Endothelial cell of umbilical vein (primary cell): Measurements from ENCODE around the gene LCN12. TPM values are rescaled to one million over a fixed set of nuclear protein-coding genes. Genes with fewer than 3 reads are reported as not detected.

Experiments used
- BruUV-seq: library from RNA; stranded (reverse); fragments of 400-500 nt; replicated peaks from 2 replicates; lab custom pipeline; 2021; lab: Mats Ljungman, UMichigan
- CTCF ChIA-PET: fragments of 300-600, 350-600 bp; sonication (Branson Sonifier 250); formaldehyde crosslinking; loops from one replicate; lab custom pipeline; 2021; ENCODE audit warnings: antibody characterized with exemption, inconsistent platforms; lab: Charles Lee
- POLR2A ChIA-PET: fragments of 300-600, 350-600 bp; sonication (Branson Sonifier 250); formaldehyde crosslinking; loops from one replicate; lab custom pipeline; 2021; ENCODE audit warnings: antibody characterized with exemption, inconsistent platforms; lab: Charles Lee
- DNase-seq: peaks from one replicate; pipeline ENCODE4 v3.0.0-alpha.2; 2011; ENCODE audit warnings: low read depth, low spot score
- FAIRE-seq: peaks from 2 replicates; lab custom pipeline; 2011; peaks lifted over from hg19 to GRCh38; lab: Jason Lieb, UNC
- H2AFZ ChIP-seq: 2 replicates; pipeline ENCODE4 v1.6.0; 2012; ENCODE audit warnings: low read depth, low read length, control low read depth, inconsistent platforms
- H3K27ac ChIP-seq: 2 replicates; pipeline ENCODE4 v1.5.1; 2011; ENCODE audit warnings: low read depth, mild to moderate bottlenecking, control low read depth, low read length, moderate library complexity; ENCODE audit not compliant: insufficient read depth
- H3K27me3 ChIP-seq, 2 experiments: 2 replicates each; pipeline versions ENCODE4 v1.6.0 to v1.6.1; 2011; ENCODE audit warnings: low read length in 2 of 2, mixed read lengths in 1 of 2; ENCODE audit not compliant: control insufficient read depth in 2 of 2, insufficient read depth in 2 of 2
- H3K36me3 ChIP-seq, 2 experiments: 2 replicates in 1 of 2; 3 replicates in 1 of 2; pipeline ENCODE4 v1.5.1; 2011; ENCODE audit warnings: low read length in 2 of 2, mild to moderate bottlenecking in 1 of 2, moderate library complexity in 1 of 2; ENCODE audit not compliant: control insufficient read depth in 2 of 2, insufficient read depth in 2 of 2; ENCODE audit errors: extremely low read depth in 1 of 2
- H3K4me1 ChIP-seq: 3 replicates; pipeline ENCODE4 v1.5.1; 2011; ENCODE audit warnings: mild to moderate bottlenecking, low read length; ENCODE audit not compliant: control insufficient read depth, insufficient read depth; ENCODE audit errors: extremely low read depth
- H3K4me2 ChIP-seq: 2 replicates; pipeline ENCODE4 v1.6.1; 2011; ENCODE audit warnings: low read length, control low read depth, mixed read lengths; ENCODE audit not compliant: insufficient read depth
- H3K4me3 ChIP-seq, 3 experiments: fragments of 200-600 bp in 1 of 3; sonication (generic), shearing (Covaris generic) in 1 of 3; replicated peaks in 1 of 3; 2 replicates each; pipeline ENCODE4 v1.5.1; 2011 to 2016; ENCODE audit warnings: control low read depth in 3 of 3, low read length in 3 of 3, mild to moderate bottlenecking in 2 of 3, inconsistent platforms in 1 of 3, low read depth in 1 of 3, moderate library complexity in 1 of 3; ENCODE audit not compliant: insufficient read depth in 1 of 3
- H3K79me2 ChIP-seq: 2 replicates; pipeline ENCODE4 v1.6.0; 2012; ENCODE audit warnings: low read length, inconsistent platforms; ENCODE audit not compliant: control insufficient read depth, insufficient read depth
- H3K9ac ChIP-seq: replicated peaks from 2 replicates; pipeline ENCODE3; 2011; ENCODE audit warnings: low read length, control low read depth; ENCODE audit not compliant: insufficient read depth; ENCODE audit errors: extremely low read depth
- H3K9me1 ChIP-seq: replicated peaks from 3 replicates; pipeline ENCODE4 v1.6.0; 2011; ENCODE audit warnings: mild to moderate bottlenecking, low read length; ENCODE audit not compliant: control insufficient read depth, insufficient read depth; ENCODE audit errors: extremely low read depth
- H3K9me3 ChIP-seq: replicated peaks from 2 replicates; pipeline ENCODE4 v1.5.1; 2012; ENCODE audit warnings: low read length, inconsistent platforms; ENCODE audit not compliant: control insufficient read depth, insufficient read depth
- H4K20me1 ChIP-seq: replicated peaks from 2 replicates; pipeline ENCODE3; 2011; ENCODE audit warnings: mild to moderate bottlenecking, low read length; ENCODE audit not compliant: control insufficient read depth, insufficient read depth; ENCODE audit errors: extremely low read depth
- EZH2 ChIP-seq: IDR thresholded peaks from 2 replicates; pipeline ENCODE4 v1.6.1; 2012; ENCODE audit warnings: borderline replicate concordance, low read depth, mild to moderate bottlenecking, moderate library complexity, low read length, inconsistent platforms; ENCODE audit not compliant: severe bottlenecking
- FOS ChIP-seq: IDR thresholded peaks from 2 replicates; pipeline ENCODE4 v1.6.1; 2011; ENCODE audit warnings: mild to moderate bottlenecking, low read length, moderate library complexity, borderline replicate concordance; ENCODE audit not compliant: insufficient read depth
- GATA2 ChIP-seq: IDR thresholded peaks from 2 replicates; pipeline ENCODE4 v1.7.0; 2011; ENCODE audit warnings: low read depth, mild to moderate bottlenecking, moderate library complexity, mixed read lengths, low read length; ENCODE audit not compliant: insufficient read length, insufficient read depth
- JUN ChIP-seq: IDR thresholded peaks from 2 replicates; pipeline ENCODE4 v1.6.1; 2011; ENCODE audit warnings: borderline replicate concordance, low read depth; ENCODE audit not compliant: insufficient read length, insufficient read depth
- MYC ChIP-seq: IDR thresholded peaks from one replicate; pipeline ENCODE4 v1.6.1; 2011; ENCODE audit warnings: mild to moderate bottlenecking, low read depth, low read length
- POLR2A ChIP-seq: IDR thresholded peaks from 2 replicates; pipeline ENCODE4 v1.6.1; 2012; ENCODE audit warnings: low read depth, mild to moderate bottlenecking, control low read depth, low read length
- POLR2AphosphoS5 ChIP-seq: IDR thresholded peaks from 2 replicates; pipeline ENCODE4 v1.6.1; 2012; ENCODE audit warnings: low read depth, mild to moderate bottlenecking, control low read depth, low read length, moderate library complexity; ENCODE audit not compliant: insufficient read depth
- dilution Hi-C: fragments of 300-500 bp; cut with MboI; formaldehyde crosslinking; loops from one replicate; pipeline ENCODE4 v1.15.0; 2019; ENCODE audit warnings: low sequenced_read_pairs; ENCODE audit not compliant: extremely low pct_ligation_motif_present
- intact Hi-C: fragments of 100-400 bp; cut with micrococcal nuclease; formaldehyde crosslinking; loops from one replicate; pipeline ENCODE4 v1.10.0; 2022
- polyA plus RNA-seq, 4 experiments: library from polyadenylated mRNA; depleted of rRNA in 3 of 4; stranded (reverse) in 3 of 4; unstranded in 1 of 4; fragments of >200 nt; gene quantifications; 2 replicates each; pipeline versions ENCODE4 v1.2.1 to v1.2.3, GENCODE V29; 2011 to 2012; ENCODE audit warnings: missing spikeins in 1 of 4
- total RNA-seq: library from RNA; stranded (reverse); gene quantifications from 2 replicates; pipeline ENCODE4 v1.2.3, GENCODE V29; 2021
- TF ChIP-seq, protein P1 (sequence below): IDR thresholded peaks from 2 replicates; pipeline ENCODE4 v1.6.1; 2011; ENCODE audit not compliant: insufficient read depth, insufficient read length
- TF ChIP-seq, protein P2 (sequence below), 2 donors: IDR thresholded peaks; 1 replicate in 1 of 2; 2 replicates in 1 of 2; pipeline ENCODE4 v1.5.1; 2011; ENCODE audit warnings: low read length in 2 of 2, mild to moderate bottlenecking in 2 of 2, moderate library complexity in 2 of 2, control low read depth in 1 of 2, inconsistent platforms in 1 of 2, low read depth in 1 of 2; ENCODE audit not compliant: insufficient read depth in 1 of 2; ENCODE audit errors: extremely low read depth in 1 of 2

Gene LCN12
- total and polyA plus RNA-seq, 2 donors (not counting 3 experiments of a cell fraction or from before 2014, with no cell fraction given): 0.35 to 0.52 TPM

DNA sequence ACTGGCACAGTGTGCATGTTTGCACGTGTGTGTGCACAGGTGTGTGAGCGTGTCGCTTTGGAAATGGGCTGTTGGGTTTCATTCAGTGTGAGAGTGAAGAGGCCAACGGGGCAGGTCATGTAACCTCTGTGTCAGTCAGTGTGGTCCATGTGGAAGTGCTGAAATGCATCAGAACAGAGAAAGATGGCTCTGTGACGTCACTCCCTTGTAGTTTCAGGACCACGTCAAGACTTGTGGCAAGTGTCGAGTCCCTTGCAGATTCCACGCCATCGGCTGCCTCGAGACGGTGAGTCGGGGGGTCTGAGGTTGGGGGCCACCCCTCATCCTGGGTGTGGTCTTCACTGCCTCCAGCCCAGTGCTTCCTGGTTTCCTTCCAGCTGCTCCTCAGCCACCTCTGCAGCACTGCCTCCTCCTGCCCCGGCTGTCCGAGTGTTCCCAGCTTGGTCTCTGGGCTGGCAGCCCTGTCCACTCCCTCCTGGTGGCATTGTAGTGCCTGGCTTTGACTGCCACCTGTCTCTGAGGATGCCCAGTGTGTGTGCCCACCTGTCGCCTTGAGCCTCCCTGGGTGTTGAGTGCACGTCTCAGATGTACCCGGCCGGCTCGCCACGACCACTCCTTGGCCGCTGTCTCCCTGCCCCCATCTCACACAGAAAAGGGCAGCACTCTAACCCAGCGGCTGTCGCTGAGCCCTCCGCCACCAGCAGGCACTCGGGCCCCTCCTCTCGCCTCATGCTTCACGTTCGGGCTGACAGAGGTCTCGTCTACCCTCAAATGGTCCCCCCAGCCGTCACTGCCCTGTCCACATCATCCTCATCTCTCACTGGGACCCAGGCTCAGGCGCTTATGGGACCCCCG is 35.5 kb upstream of the LCN12 start:
- H3K4me2 ChIP-seq: no peak overlapping the region
- dilution Hi-C loops: no loop called here
- H3K4me1 ChIP-seq: no peaks in the 10 kb centered on the region
- FAIRE-seq (no peak), DNase-seq (no peak)
- TF ChIP-seq FOS (no peak), MYC (no peak), POLR2A (no peak), JUN (no peak), EZH2 (no peak), POLR2AphosphoS5 (no peak), GATA2 (no peak)
- TF ChIP-seq, protein P1, sequence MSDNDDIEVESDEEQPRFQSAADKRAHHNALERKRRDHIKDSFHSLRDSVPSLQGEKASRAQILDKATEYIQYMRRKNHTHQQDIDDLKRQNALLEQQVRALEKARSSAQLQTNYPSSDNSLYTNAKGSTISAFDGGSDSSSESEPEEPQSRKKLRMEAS: no peak
- TF ChIP-seq, protein P2, sequence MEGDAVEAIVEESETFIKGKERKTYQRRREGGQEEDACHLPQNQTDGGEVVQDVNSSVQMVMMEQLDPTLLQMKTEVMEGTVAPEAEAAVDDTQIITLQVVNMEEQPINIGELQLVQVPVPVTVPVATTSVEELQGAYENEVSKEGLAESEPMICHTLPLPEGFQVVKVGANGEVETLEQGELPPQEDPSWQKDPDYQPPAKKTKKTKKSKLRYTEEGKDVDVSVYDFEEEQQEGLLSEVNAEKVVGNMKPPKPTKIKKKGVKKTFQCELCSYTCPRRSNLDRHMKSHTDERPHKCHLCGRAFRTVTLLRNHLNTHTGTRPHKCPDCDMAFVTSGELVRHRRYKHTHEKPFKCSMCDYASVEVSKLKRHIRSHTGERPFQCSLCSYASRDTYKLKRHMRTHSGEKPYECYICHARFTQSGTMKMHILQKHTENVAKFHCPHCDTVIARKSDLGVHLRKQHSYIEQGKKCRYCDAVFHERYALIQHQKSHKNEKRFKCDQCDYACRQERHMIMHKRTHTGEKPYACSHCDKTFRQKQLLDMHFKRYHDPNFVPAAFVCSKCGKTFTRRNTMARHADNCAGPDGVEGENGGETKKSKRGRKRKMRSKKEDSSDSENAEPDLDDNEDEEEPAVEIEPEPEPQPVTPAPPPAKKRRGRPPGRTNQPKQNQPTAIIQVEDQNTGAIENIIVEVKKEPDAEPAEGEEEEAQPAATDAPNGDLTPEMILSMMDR (IDR thresholded peaks at IDR 0.05; ENCODE audit: extremely low read depth in 1 of 2, insufficient read depth in 1 of 2, low read depth in 1 of 2, low read length in 2 of 2): no peak
- no peaks in the 10 kb centered on the region for H4K20me1 ChIP-seq
- H3K79me2 ChIP-seq: no peaks in the 10 kb centered on the region
- no peaks in the 10 kb centered on the region for H3K9me3 ChIP-seq
- ChIA-PET POLR2A (interaction anchor here (0.6 kb wide), 1 partner anchor 44 kb away, joined by 4 read pairs; no protein-coding TSS in a partner anchor), CTCF (no interaction called here)
- peaks cover 0 to 41% of the 10 kb centered on the region in 2 experiments for H3K36me3 ChIP-seq
- no peak overlapping the region for H3K4me3 ChIP-seq
- H3K9me1 ChIP-seq: no peaks in the 10 kb centered on the region
- no peak overlapping the region for H2AFZ ChIP-seq
- BruUV-seq: no TSS peak
- intact Hi-C loops: no loop called here
- no peaks in the 10 kb centered on the region for H3K27me3 ChIP-seq
- no peak overlapping the region for H3K9ac ChIP-seq
- H3K27ac ChIP-seq: no peak overlapping the region
